Epithelial cell of prostate (primary cell): Measurements from ENCODE around the gene MRTFB.
A peak's percentile ranks its signal among the peaks of the same experiment; 100 is the strongest.

Source experiments
- DNase-seq: peaks from one replicate; pipeline ENCODE4 v3.0.0-alpha.2; 2011; ENCODE audit warnings: low read depth, low spot score
- H3K27ac ChIP-seq: fragments of 450-650 bp; 2 replicates; pipeline ENCODE4 v1.5.1; 2017; ENCODE audit warnings: mild to moderate bottlenecking

The MRTFB gene

GRCh38 chr16:14302031-14302398 lies 230.9 kb downstream of the MRTFB start:
- no peak for DNase-seq
- H3K27ac ChIP-seq = peak overlapping the region; percentile 76

- peak overlapping the region; percentile 76 for H3K27ac ChIP-seq
- DNase-seq = no peak
These were observed 231.5 kb downstream of the MRTFB start for GRCh38 chr16:14302399-14303181.

- H3K27ac ChIP-seq = peak overlapping the region; percentile 76
- DNase-seq = no peak
These were observed 232.1 kb downstream of the MRTFB start for GRCh38 chr16:14303182-14303618.

- no peak overlapping the region for H3K27ac ChIP-seq
- no peak for DNase-seq
These were observed 232.7 kb downstream of the MRTFB start for GRCh38 chr16:14303639-14304394.

- no peak for DNase-seq
These were observed 233.9 kb downstream of the MRTFB start for GRCh38 chr16:14304891-14305460.

GRCh38 chr16:14306485-14307058 lies 235.5 kb downstream of the MRTFB start:
- H3K27ac ChIP-seq = peak overlapping the region; percentile 95
- DNase-seq = no peak

More at GRCh38 chr16:14304891-14305460, 233.9 kb downstream of the MRTFB start:
- H3K27ac ChIP-seq = no peak overlapping the region

GRCh38 chr16:14307059-14307526 lies 236.0 kb downstream of the MRTFB start:
- H3K27ac ChIP-seq = peak overlapping the region; percentile 95
- DNase-seq = no peak

- peak overlapping the region; percentile 95 for H3K27ac ChIP-seq
- DNase-seq = no peak
These were observed 236.6 kb downstream of the MRTFB start for GRCh38 chr16:14307527-14308367.

- peak overlapping the region; percentile 95 for H3K27ac ChIP-seq
- no peak for DNase-seq
These were observed 237.2 kb downstream of the MRTFB start for GRCh38 chr16:14308368-14308723.

GRCh38 chr16:14309001-14309886 lies 238.1 kb downstream of the MRTFB start:
- H3K27ac ChIP-seq = peak overlapping the region; percentile 95
- peak; percentile 74 for DNase-seq

- peak overlapping the region; percentile 95 for H3K27ac ChIP-seq
- DNase-seq = peak; percentile 85
These were observed 238.8 kb downstream of the MRTFB start for GRCh38 chr16:14309906-14310305.

- DNase-seq = no peak
- peak overlapping the region; percentile 95 for H3K27ac ChIP-seq
These were observed 239.4 kb downstream of the MRTFB start for GRCh38 chr16:14310519-14310991.

- no peak overlapping the region for H3K27ac ChIP-seq
- no peak for DNase-seq
These were observed 243.0 kb downstream of the MRTFB start for GRCh38 chr16:14314116-14314515.

- no peak for DNase-seq
- no peak overlapping the region for H3K27ac ChIP-seq
These were observed 244.7 kb downstream of the MRTFB start for GRCh38 chr16:14315683-14316320.
